Smooth muscle cell of the brain vasculature (primary cell): ENCODE measurements around the gene PODXL.
A peak's percentile ranks its signal among the peaks of the same experiment; 100 is the strongest.

ENCODE experiments used
- DNase-seq: peaks from one replicate; pipeline ENCODE4 v3.0.0-alpha.2; 2012; ENCODE audit warnings: low read depth, low spot score

Gene PODXL

GRCh38 chr7:131564640-131565039 lies 8.2 kb upstream of the PODXL start:
- DNase-seq, result no peak

DNA sequence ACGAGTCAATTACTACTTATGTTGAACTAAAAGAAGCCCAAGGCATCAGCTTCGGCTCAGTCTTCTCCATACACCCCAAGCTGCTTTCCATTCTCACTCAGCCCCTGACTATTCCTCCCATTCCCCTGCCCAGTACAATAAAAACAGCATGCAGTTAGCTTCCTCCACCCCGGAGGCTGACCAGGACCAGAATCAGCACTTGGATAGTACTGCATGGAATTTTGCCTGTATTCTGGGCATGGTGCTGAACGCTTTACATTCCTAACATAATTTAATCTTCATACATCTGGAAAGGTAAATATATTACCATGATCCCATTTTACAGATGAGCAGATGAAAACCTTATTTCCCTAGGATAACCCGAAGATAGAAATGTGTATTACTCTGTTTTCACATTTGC lies 7.5 kb upstream of the PODXL start:
- DNase-seq, result no peak

- no peak for DNase-seq
These were observed 6.5 kb upstream of the PODXL start for GRCh38 chr7:131562941-131563340.

- no peak for DNase-seq
These were observed 3.6 kb upstream of the PODXL start for GRCh38 chr7:131560061-131560460.

DNA sequence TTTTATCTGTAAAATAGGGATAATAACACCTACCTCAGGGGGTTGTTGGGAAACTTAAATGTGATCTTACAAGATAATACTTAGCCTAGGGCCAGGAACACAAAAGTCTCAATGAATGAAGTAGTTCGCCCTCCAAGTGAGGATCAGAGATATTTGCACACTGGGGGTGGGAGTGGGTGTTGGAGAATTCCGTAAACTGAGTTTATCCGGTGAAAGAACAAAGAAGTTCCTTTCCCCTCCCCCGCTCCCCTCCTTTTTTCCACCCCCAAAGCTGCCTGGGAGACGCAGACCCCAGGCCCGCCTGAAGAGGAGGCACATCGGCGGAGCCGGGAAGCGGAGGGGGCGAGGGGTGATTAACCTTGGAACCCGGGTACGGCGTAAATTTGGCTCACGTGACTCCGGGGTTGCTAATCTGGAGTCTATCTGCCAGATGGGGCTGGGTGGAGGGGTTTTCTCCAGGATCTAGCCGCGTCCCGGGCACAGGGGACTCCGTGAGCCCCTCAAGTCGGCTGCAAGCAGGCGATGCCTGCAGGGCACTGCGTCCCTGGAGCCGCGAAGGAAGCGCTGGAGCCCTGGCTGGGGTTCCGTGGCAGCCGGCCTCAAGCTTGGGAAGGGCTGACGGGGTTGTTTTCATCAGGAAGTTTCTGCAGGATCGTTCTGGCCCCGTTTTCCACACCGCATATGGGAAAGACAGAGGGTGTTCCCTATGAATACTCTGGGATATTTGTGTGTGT lies 1.4 kb upstream of the PODXL start:
- no peak for DNase-seq

GRCh38 chr7:131556909-131557651 lies 652 bp upstream of the PODXL start:
- DNase-seq, result no peak

DNA sequence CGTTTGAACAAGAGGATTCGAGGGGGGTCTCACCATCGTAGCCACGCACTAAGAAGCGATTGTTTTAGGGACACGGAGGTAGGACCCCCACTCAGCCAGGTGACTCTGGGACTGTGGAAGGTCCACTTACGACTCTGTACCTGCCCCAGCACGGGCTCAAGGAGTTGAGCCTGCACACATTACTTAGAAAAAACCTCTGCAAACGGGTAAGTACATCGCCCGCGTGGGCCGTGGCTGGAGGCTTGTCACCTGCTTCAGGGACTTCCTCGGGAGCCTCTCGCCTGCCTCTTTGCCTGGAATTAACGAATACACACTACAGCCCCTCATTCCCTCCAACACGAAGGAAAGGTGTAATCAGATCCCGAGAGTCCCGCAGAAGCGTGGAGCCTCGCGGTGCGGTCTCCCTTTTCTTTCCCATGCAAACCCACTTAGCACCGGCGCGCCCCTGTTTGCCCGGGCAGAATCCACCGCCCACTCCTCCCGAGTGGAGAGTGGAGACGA lies 826 bp downstream of the PODXL start:
- no peak for DNase-seq

- DNase-seq, result no peak
These were observed 1.4 kb downstream of the PODXL start for GRCh38 chr7:131554880-131555516.

- DNase-seq, result no peak
These were observed 2.5 kb downstream of the PODXL start for GRCh38 chr7:131553931-131554330.

DNA sequence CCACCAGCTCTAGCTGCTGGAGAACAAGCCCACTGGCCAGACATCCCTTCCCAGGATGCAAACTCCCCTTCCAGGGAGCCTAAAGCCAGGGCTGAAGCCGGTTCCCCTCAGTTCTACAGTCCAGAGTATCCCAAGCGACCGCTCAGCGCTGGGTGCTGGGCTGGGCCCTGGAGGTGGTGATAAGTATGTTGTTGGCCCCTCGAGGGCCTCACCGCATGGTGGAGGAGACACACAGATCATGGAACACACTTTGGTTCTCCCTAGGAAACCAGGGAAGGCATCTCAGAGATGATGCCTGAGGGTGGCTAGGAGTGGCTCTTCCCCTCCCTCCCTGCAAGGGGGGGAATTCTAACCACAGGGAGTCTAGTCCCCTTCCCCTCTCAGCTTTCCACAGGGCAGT lies 4.4 kb downstream of the PODXL start:
- no peak for DNase-seq

DNA sequence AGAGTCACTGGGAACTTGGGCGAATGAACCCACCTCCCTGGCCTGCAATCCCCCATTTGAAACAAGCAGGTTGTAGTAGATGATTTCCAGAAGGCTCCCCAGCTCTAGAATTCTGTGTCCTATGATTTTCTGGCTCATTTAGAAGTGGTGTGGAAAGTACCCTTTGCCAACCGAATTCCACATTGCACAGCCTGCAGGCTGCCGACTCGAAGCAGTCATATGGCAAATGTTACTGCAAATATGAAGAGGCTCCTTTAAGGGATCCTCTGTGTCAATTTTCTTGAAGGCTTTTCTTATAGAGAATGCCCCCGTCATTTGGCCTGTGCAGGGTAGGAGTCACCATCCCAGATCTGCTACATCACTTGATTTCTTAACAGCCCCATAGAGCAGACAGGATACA lies 5.6 kb downstream of the PODXL start:
- no peak for DNase-seq

- no peak for DNase-seq
These were observed 8.1 kb downstream of the PODXL start for GRCh38 chr7:131548371-131548770.

- no peak for DNase-seq
These were observed 8.8 kb downstream of the PODXL start for GRCh38 chr7:131547589-131547988.

GRCh38 chr7:131546583-131547141 lies 9.8 kb downstream of the PODXL start:
- no peak for DNase-seq

- DNase-seq, result no peak
These were observed 10.3 kb downstream of the PODXL start for GRCh38 chr7:131546126-131546525.

DNA sequence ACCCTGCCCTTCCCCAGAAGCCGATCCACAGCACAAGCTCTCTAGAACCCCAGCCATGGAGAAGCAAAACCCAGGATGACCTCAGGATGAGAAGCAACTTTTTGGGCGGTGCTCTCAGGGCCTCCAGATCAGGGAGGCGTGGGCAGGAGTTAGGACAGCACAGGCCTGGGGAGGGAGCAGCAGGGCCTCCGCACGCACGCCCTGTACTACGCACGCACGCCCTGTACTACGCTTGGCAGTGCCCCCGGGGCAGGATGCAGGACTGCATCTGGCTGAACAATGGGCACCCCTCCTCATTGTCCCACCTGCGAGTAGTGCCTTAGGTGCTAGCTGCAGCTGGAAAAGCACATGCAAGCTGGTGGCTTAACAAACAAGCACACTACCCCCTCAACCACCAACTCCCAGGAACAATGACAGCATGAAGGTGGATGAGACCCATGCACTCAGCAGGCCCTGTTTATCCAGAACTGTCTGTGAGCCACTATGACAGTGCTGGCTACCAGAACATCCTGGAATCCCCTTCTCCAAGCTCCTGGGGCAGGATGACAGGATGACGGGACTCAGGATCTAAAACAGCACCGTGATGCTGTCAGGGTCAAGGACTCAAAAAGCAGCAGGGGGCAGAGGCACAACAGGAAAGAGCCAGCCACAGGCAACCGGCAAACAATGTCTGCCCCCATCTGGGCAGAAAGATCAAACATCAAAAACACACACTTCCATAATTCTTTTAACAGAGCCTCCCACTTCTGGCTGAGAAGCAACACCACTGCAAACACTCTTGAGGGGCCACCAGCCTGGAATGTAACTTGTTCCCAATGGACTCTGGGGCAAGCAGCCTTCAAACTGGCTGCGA lies 11.8 kb downstream of the PODXL start:
- DNase-seq, result peak; percentile 86

DNA sequence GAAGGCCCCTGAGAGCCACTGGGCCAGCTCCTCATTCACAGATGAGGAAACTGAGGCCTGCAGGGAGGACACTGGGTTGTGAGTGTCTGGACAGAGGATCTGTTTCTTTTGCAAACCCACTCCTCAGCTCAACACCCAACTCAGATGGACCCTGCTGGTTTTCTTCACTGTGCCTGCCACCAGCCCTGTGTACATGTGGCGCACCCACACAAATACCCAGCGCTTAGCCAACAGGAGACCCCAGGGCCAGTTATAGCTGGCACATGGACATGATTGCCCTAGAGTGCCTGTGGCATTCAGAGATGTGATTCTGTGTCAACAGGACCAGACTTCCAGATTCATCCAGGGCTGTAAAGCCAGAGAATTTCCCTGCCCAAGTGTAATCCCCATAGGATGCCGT lies 12.4 kb downstream of the PODXL start:
- DNase-seq, result no peak

- DNase-seq, result no peak
These were observed 13.1 kb downstream of the PODXL start for GRCh38 chr7:131543298-131543697.

- DNase-seq, result peak; percentile 87
These were observed 15.8 kb downstream of the PODXL start for GRCh38 chr7:131540491-131541162.

DNA sequence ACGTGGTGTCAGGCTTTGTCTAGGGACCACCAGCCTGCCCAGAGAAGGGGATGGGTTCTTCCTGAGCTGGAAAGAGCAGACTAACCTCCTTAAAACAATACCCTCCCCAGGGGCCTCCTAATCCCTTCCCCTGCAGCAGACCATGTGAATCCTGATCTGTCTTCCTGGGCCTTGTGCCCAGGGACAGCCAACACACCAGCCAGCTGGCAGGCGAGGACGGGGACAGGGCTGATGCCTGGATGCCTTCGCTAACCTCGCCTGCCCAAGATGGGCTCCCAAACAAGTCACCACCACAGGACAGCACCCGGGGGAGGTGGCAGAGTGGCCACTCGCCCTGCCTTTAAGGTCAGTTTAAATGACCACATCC lies 17.6 kb downstream of the PODXL start:
- DNase-seq, result no peak
